Pancreas (tissue), 10 donors: ENCODE data around the gene HIPK4. TPM values are rescaled to one million over a fixed set of nuclear protein-coding genes. Genes with fewer than 3 reads are reported as not detected.

ENCODE experiments used
- ATAC-seq, 4 donors: fragments of 200-7000 bp; cut with Tn5 transposase; one replicate each; pipeline versions ENCODE4 v1.8.0 to v1.9.1; 2020; ENCODE audit warnings: mild to moderate bottlenecking in 4 of 4, moderate library complexity in 4 of 4
- DNase-seq, 6 donors: peaks; one replicate each; pipeline ENCODE4 v3.0.0-alpha.2; 2020
- FAIRE-seq: peaks from 2 replicates; lab custom pipeline; 2012; peaks lifted over from hg19 to GRCh38; lab: Jason Lieb, UNC
- H3K27ac ChIP-seq, 4 donors: fragments of 200-600 bp; sonication (generic); 1 replicate in 3 of 4; 2 replicates in 1 of 4; pipeline versions ENCODE4 v1.5.0 to v1.8.0; 2020
- H3K27me3 ChIP-seq, 4 donors: fragments of 200-600 bp; one replicate each; pipeline ENCODE4 v1.8.0; 2021
- H3K36me3 ChIP-seq, 3 donors: fragments of 200-600 bp; sonication (generic) in 1 of 3; one replicate each; pipeline versions ENCODE4 v1.5.0 to v1.8.0; 2020 to 2021
- H3K4me1 ChIP-seq, 3 donors: fragments of 200-600 bp; one replicate each; pipeline ENCODE4 v1.8.0; 2021
- H3K4me3 ChIP-seq, 4 donors: fragments of 200-600 bp; sonication (generic) in 2 of 4; one replicate each; pipeline versions ENCODE4 v1.5.0 to v1.8.0; 2020 to 2021
- H3K9me3 ChIP-seq, 4 donors: fragments of 200-600 bp; one replicate each; pipeline ENCODE4 v1.8.0; 2021
- WGBS, 2 donors: extraction: QIAGEN DNeasy Blood & Tissue Kit; methylation state at CpG; one replicate each; pipeline ENCODE4 v1.1.7; 2013; 5-methylcytosine and 5-hydroxymethylcytosine counted together
- intact Hi-C, 3 donors: fragments of 100-400 bp; cut with DNase I; formaldehyde crosslinking; loops; one replicate each; pipeline versions ENCODE4 v1.11.1 to v1.14.2; 2022
- polyA plus RNA-seq, 2 donors: library from polyadenylated mRNA; stranded (reverse); fragments of 200-250 nt; gene quantifications; one replicate each; pipeline ENCODE4 v1.2.3, GENCODE V29; 2013
- total RNA-seq, 6 donors: library from RNA; stranded (reverse); fragmentation: NEBNext Ultra II Directional in 4 of 6; extraction: Animal tissue kit (Norgen Biotek cat#: 25700) in 4 of 6; gene quantifications; one replicate each; pipeline versions ENCODE4 v1.2.1 to v1.2.4, GENCODE V29; 2021 to 2023
- TF ChIP-seq, protein P1 (sequence below), 4 donors: fragments of 200-600 bp; sonication (generic) in 3 of 4; IDR thresholded peaks; one replicate each; pipeline versions ENCODE4 v1.5.0 to v1.8.0; 2021; ENCODE audit warnings: antibody characterized with exemption in 4 of 4
- donor health status: healthy with polysubstance abuse.
- donor health status: DM: no; HTN: no; CAD: no; lungs with moderate emphysema.
- donor health status: DM: no; HTN: no; CAD: no.
- donor health status: control.
- donor health status: control.
- donor health status: Bipolar disorder and iron deficiency.
- donor health status: DM: yes; HTN: yes; CAD: no.
- donor health status: DM: no; HTN: no; CAD: no.
- donor health status: DM: no; HTN: no; CAD: no.
- donor health status: DM: yes; HTN: yes; CAD: no.

HIPK4 gene
- total and polyA plus RNA-seq, 8 donors, result 0.05 to 0.14 (median 0.08) TPM; not detected in 3

GRCh38 chr19:40358773-40359172 lies 31.2 kb downstream of the HIPK4 start:
- TF ChIP-seq, protein P1, sequence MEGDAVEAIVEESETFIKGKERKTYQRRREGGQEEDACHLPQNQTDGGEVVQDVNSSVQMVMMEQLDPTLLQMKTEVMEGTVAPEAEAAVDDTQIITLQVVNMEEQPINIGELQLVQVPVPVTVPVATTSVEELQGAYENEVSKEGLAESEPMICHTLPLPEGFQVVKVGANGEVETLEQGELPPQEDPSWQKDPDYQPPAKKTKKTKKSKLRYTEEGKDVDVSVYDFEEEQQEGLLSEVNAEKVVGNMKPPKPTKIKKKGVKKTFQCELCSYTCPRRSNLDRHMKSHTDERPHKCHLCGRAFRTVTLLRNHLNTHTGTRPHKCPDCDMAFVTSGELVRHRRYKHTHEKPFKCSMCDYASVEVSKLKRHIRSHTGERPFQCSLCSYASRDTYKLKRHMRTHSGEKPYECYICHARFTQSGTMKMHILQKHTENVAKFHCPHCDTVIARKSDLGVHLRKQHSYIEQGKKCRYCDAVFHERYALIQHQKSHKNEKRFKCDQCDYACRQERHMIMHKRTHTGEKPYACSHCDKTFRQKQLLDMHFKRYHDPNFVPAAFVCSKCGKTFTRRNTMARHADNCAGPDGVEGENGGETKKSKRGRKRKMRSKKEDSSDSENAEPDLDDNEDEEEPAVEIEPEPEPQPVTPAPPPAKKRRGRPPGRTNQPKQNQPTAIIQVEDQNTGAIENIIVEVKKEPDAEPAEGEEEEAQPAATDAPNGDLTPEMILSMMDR (IDR thresholded peaks at IDR 0.05), result no peak
- WGBS, 2 donors, result 86 to 98% methylated on average over 4 to 5 of the region's 5 CpGs
- H3K4me3 ChIP-seq, result no peak overlapping the region
- H3K9me3 ChIP-seq, result no peaks in the 10 kb centered on the region
- FAIRE-seq (no peak), ATAC-seq (peak in 3 of 4 donors; percentile 28 to 73 (median 58)), DNase-seq (peak in 1 of 6 donors; percentile 36)
- H3K4me1 ChIP-seq, result no peaks in the 10 kb centered on the region
- intact Hi-C loops, result no loop called here
- no peaks in the 10 kb centered on the region for H3K27me3 ChIP-seq
- no peak overlapping the region for H3K27ac ChIP-seq
- H3K36me3 ChIP-seq, result no peaks in the 10 kb centered on the region

DNA sequence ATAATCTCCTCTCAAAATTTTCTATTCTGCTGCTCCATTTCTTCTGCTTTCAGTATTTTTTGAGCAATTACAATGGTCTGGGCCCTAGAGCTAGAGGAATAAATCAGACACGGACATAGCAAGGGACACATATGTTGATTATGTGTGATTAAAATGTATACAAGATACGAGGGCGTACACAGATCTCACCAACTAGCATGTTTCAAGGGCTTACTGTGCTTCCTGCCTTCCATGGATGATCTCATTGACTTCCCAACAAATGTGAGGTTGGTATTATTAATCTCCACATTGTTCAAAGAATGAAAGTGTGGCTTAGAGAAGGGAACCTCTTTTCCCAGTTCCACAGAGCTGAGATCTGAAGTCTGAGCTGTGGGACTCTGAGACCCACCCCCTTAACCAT lies 32.3 kb downstream of the HIPK4 start:
- Histone ChIP-seq H3K36me3 (no peaks in the 10 kb centered on the region), H3K9me3 (no peaks in the 10 kb centered on the region), H3K4me3 (no peak overlapping the region), H3K4me1 (no peaks in the 10 kb centered on the region), H3K27ac (no peak overlapping the region), H3K27me3 (no peaks in the 10 kb centered on the region)
- DNase-seq (no peak), ATAC-seq (no peak), FAIRE-seq (no peak)
- 79 to 83% methylated on average over 3 of the region's 3 CpGs for WGBS, 2 donors
- TF ChIP-seq, protein P1 (IDR thresholded peaks at IDR 0.05), result no peak
- intact Hi-C loops, result no loop called here

GRCh38 chr19:40356681-40357595 lies 33.0 kb downstream of the HIPK4 start:
- TF ChIP-seq, protein P1 (IDR thresholded peaks at IDR 0.05), result no peak
- H3K4me3 ChIP-seq, result no peak overlapping the region
- intact Hi-C loops, result no loop called here
- H3K4me1 ChIP-seq, result no peaks in the 10 kb centered on the region
- 87 to 93% methylated on average over 6 of the region's 6 CpGs for WGBS, 2 donors
- FAIRE-seq, result no peak
- DNase-seq, result peak in 1 of 6 donors; percentile 2
- H3K9me3 ChIP-seq, result no peaks in the 10 kb centered on the region
- H3K27me3 ChIP-seq, result no peaks in the 10 kb centered on the region
- no peak overlapping the region for H3K27ac ChIP-seq
- no peak for ATAC-seq
- no peaks in the 10 kb centered on the region for H3K36me3 ChIP-seq

- FAIRE-seq, result no peak
- 90 to 91% methylated on average over 9 of the region's 9 CpGs for WGBS, 2 donors
- intact Hi-C loops, result no loop called here
Observed at GRCh38 chr19:40355975-40356680, 33.9 kb downstream of the HIPK4 start.

More at GRCh38 chr19:40355975-40356680, 33.9 kb downstream of the HIPK4 start:
- Histone ChIP-seq H3K36me3 (no peaks in the 10 kb centered on the region), H3K9me3 (no peaks in the 10 kb centered on the region), H3K4me1 (no peaks in the 10 kb centered on the region), H3K27ac (no peak overlapping the region), H3K4me3 (no peak overlapping the region), H3K27me3 (no peaks in the 10 kb centered on the region)
- TF ChIP-seq, protein P1 (IDR thresholded peaks at IDR 0.05), result no peak
- DNase-seq, result peak in 1 of 6 donors; percentile 16
- ATAC-seq, result no peak
